Stimulated activated CD8-positive, alpha-beta memory T cell treated with anti-CD3 and anti-CD28 coated beads, Interleukin-12 subunit alpha, Interleukin-12 subunit beta, amount 100 ng/mL, for 24 hours (primary cell): ENCODE measurements around the gene ACSF3.

Experiments used
- DNase-seq: peaks from one replicate; pipeline ENCODE4 v3.0.0-alpha.2; 2020; ENCODE audit errors: extremely low read depth

Gene ACSF3

DNA sequence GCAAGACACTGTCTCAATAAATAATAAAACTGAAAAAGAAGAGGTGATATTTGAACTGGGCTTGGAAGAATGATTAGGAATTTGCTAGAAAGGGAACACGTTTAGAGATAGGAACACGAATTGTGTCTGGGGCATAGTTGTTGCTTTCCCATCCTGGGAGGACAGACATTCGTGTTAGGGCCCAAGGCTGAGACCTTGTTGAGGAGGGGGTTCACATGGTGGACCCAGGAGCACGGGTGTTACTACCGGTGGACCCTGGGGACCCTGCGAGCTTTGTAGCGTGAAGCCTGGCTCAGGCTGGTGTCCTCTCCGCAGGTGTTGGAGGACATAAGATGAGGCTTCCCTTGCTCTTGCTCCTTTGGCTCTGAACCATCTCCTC is 1.2 kb downstream of the ACSF3 start:
- no peak for DNase-seq

DNA sequence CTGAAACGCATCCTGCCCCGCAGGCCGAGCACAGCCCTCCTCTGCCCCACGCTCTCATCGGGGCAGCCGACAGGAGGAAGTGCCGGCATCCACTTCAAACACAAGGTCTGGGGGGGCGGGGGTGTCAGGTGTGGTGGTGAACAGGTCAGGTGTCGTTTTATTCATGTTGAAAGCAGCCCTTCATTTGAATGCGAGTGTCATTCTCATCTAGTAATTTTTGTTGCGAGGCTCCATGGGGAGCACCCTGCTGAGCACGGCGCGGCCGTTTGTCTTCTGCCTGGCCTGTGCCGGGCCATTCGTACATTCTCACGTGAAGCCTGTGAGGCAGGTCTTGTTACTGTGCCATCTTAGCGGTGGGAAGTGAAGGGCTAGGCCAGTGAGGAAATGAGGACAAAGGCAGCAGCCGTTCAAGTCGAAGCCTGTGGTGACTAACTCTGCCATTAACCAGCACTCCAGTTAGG is 1.9 kb downstream of the ACSF3 start:
- no peak for DNase-seq

DNA sequence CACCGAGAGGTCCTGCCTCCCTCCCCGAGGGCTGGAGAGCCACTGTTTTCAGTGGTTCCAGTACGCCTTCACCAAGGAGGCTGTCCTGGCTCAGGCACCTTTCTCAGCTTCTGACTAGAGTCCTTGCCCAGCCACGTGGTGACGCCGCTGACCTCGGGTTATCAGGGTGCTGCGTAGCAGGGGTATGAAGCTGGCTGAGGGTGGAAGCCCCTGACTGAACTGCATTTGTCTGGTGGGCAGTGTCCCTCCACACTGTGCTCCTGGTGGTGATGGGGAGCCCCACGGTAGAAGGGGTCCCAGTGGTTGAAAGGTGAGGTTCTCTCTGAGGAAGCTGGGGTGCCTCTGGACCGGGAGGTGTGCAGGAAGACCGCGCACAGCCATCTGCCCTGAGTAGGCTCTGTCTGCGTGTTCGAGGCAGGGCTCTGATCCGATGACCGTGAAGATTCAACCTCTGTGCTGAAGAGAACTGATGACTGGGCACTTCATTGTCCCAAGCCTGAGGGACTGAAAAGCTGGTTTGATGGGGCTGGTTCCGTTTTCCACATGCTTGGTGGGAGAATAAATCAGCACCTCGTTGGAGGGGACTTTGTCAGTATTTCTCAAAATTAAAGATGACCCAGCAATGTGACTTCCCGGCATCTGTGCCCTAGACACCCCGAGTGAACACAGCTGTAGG is 2.5 kb downstream of the ACSF3 start:
- DNase-seq = no peak

DNA sequence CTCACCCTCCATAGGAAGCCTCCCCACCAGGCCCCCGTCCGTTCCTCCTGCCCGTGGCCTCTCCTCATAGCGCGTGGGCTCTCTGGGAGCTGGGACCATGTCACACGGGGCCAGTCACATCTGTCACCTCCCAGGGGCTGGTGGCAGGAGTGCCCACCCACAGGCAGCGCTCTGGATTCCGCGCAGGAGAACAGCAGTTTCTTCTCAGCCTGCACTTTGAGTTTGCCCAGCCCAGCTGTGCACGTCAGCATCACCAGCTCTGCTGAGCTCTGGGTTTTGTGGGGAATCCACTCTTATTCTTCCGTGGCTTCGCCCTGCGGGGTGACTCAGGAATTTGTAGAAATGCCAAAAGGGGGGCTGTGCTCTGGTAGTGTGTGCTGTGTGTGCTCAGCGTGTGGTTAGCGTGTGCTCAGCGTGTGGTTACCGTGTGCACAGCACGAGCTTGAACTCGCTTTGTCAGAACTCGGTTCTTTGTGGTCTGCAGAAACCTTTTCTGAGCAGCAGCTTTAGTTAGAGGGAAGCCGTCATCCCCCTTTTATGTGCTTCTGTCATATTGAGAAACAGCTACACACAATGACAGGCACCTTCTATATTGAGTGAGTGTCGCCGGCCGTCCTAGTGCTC is 3.2 kb downstream of the ACSF3 start:
- peak; percentile 41 for DNase-seq

DNA sequence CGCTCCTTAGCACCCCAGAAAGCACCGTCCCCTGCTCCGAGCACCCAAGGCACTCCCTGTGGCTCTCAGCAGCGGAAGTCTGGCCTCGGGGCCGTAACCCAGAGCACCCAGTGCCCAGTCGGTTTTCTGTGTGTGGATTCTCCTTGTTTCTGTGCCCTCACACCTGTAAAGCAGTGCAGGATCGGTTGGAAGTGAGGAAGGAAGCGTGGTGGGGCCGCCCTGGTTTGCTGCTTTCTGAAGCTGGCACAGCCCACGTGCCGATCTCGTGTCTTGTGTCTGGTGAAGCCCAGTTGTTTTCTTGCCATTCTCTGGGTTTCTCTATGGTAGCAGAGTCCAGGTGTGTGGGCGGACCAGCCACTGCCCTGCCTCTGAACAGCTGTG is 3.7 kb downstream of the ACSF3 start:
- DNase-seq = no peak

DNA sequence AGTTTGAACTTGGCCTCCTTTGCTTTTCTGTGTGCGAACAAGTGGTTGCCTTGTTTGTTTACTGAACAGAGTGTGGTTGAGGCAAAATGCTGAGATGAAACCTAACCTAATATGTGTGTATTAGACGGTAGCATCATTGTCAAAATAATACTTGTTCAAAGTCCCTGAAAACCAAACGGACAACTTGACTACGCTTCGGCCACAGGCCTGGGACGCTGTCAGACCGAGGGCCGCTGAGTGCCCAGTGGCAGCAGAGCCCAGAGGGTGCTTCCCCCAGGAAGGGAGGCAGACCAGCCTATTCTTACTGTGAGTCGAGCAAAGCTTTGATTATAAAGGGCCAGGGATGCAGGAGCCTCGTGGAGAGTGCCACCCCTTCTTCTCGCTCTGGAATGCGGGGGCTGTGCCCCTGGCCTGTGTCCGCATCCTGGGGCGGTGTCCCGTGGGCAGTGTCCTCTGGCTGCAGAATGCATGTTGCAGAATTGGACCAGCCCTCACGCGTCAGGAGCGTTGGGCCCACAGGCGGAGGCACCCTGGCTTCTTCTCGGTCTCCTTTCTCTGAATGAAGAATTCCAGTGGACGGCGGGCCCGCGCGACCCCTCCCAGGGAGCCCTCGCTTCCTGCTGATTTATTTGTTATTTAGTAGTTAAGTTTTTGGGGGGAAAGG is 5.2 kb downstream of the ACSF3 start:
- DNase-seq = no peak

DNA sequence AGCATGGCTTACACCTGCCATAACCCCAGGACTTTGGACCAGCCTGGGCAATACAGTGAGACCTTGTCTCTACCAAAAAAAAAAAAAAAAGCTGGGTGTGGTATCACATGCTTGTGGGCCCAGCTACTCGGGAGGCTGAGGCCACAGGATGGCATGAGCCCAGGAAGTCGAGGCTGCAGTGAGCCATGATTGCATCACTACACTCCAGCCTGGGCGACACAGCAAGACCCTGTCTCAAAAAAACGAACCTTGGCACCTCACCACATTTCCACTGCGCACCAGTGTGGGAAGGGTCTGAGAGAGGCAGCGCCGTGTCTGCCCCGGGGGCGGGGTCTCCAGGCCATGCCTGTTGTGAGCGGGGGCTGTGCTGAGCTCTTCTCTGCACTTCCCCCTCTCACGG is 6.3 kb downstream of the ACSF3 start:
- no peak for DNase-seq

DNA sequence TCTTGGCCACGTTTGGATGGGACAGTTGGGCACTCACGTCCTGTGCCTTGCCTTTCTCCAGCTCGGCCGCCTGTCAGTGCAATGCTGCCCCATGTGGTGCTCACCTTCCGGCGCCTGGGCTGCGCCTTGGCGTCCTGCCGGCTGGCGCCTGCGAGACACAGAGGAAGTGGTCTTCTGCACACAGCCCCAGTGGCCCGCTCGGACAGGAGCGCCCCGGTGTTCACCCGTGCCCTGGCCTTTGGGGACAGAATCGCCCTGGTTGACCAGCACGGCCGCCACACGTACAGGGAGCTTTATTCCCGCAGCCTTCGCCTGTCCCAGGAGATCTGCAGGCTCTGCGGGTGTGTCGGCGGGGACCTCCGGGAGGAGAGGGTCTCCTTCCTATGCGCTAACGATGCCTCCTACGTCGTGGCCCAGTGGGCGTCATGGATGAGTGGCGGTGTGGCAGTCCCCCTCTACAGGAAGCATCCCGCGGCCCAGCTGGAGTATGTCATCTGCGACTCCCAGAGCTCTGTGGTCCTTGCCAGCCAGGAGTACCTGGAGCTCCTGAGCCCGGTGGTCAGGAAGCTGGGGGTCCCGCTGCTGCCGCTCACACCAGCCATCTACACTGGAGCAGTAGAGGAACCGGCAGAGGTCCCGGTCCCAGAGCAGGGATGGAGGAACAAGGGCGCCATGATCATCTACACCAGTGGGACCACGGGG is 7.1 kb downstream of the ACSF3 start:
- DNase-seq = no peak

DNA sequence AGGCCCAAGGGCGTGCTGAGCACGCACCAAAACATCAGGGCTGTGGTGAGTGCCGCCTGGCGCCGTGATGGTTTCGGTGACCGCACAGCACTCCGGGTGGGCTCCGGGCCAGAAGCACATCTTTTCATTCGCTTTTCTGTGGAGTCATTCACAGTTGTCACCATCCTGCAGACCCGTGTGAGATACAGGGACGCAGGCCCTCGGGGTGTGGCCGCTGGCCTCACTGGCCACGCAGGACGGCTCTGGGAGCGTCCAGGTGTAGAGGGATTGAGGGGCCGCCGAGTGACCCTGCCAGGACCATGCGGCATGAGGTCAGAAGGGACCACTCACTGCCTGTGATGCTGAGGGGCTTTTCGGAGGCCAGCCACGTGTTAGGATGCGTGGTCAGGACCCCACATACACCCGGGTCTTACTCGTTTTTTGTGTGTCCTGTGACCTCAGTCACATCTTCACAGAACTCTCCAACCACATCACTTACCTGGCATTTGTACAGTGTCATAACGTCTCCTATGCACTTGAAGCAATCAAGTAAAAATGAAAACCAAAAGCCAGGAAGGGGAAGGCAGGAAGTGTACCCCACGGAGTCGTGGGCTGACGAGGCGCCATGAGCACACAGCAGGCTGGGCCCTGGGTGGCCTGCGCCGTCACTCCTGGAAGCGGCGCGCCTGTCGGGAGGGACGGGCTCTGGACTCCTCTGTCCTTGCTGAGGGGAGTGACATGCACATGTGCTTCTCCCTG is 7.8 kb downstream of the ACSF3 start:
- DNase-seq = no peak

DNA sequence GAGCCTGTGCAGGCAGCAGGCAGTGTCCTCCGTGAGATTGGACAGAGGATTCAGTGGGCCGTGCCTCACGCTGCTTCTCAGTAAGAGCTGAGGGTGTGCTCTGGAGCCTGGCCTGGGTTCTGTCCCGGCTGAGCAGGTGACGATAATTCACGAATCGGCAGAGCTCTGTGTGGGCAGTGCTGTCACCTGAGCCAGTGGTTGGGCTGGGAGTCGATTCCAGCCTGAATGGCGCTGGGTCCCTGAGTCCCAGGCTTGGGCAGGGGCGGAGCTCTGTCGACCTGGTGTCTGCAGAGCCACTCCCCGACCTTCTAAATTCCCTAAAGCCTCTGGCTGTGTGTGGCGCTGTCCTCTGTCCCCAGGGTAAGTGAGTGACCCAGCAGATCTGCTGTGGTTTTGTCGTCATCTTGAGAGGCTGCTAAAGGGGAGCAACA is 8.4 kb downstream of the ACSF3 start:
- DNase-seq = no peak

DNA sequence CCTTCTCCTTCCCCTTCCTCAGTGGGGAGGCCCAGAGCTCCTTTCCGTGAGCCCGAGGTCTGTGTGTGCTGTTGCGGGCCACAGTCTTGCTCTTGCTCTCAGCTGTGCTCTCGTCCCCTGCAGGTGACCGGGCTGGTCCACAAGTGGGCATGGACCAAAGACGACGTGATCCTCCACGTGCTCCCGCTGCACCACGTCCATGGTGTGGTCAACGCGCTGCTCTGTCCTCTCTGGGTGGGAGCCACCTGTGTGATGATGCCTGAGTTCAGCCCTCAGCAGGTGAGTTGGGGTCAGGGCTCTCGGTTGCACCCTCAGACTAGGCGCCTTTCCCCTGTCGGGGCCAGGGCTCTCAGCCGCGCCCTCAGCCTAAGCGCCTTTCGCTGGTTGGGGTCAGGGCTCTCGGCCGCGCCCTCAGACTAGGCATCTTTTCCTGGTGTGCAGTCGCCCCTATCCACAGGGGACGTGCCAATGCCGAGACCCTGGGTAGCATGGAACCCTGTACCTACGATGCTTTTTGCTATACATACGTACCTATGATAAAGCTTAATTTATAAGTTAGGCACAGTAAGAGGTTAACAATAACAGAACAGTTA is 8.9 kb downstream of the ACSF3 start:
- DNase-seq = no peak

DNA sequence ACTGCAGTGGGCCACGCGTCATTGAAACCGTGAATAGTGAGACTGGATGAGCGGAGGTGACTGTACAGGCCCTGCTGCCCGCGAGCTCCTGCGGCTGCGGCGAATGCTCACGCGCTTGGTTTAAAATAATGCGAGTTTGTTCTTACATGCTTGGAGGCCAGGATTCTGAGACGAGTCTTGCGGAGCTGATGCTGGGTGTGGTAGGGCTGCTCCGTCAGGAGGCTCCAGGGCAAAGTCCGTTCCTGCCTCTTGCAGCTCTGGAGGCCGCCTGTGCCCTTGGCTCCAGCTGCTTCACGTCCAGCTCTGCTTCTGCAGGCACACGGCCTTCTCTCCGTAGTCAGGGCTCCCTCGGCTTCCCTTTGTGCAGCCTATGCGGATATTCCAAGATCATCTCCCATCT is 9.5 kb downstream of the ACSF3 start:
- no peak for DNase-seq

DNA sequence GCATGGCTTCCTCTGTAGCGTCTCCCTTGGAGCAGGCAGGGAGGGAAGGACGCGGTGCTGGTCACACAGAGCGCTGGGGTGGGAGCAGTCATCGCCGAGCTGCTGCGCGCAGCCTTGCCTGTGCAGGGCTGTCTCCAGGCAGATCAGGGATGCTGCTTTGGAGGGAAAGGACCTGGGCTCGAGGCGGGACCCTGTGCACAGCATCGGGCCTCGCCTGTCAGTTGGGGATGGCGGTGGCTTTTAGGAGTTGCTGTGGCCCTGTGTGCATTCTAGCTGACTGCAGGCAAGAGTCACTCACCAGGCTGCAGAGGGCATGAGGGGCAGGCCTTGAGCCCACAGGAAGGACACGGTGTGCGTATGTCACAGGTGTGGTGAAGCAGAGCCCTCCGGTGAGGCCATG is 10.1 kb downstream of the ACSF3 start:
- DNase-seq = no peak

DNA sequence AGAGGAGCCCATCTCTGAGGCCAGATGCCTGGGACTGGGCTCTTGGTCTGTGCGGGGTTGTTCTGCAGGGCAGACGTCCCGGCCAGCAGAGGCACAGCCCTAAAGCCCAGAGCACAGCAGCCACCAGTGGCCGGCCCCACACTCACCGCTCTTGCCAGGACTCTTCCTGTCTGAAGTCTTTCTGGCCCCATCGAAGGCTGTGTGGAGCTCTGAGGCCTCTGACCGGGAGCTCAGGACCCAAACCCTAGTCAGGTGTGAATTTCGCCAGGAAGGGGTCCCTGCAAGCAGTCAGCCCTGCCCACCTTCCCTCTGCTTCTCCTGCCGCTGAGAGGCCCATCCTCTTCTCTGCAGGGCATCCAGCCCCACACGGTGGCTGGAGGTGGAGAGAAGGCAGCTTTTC is 10.7 kb downstream of the ACSF3 start:
- no peak for DNase-seq

DNA sequence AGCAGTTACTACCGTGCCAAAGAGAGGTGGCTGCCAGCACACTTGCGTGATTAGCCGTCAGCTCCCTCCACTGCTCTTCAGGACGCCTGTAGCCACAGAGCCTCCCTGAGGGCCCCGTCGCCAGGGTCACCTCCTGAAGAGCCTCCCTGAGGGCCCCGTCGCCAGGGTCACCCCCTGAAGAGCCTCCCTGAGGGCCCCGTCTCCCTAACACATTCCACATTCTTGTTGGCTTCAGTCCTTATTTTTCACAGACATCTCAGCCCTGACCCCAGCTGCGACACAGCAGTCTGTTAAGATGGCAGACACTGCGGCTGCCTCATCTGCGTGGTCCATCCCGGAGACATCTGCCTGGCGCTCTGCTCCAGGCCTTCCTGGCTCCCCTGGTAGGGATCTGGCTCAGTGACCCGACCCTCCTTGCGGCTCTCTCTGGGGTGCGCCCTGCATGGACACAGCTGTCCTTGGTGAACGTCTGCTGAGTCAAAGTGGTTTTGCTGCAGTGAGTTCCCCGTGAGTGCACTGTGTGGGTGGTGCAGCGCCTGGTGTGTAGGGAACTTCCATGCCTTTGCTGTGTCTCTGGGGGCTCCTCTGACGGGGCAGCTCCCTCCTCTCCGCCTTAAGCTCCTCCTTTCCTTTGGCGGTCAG is 11.4 kb downstream of the ACSF3 start:
- no peak for DNase-seq

DNA sequence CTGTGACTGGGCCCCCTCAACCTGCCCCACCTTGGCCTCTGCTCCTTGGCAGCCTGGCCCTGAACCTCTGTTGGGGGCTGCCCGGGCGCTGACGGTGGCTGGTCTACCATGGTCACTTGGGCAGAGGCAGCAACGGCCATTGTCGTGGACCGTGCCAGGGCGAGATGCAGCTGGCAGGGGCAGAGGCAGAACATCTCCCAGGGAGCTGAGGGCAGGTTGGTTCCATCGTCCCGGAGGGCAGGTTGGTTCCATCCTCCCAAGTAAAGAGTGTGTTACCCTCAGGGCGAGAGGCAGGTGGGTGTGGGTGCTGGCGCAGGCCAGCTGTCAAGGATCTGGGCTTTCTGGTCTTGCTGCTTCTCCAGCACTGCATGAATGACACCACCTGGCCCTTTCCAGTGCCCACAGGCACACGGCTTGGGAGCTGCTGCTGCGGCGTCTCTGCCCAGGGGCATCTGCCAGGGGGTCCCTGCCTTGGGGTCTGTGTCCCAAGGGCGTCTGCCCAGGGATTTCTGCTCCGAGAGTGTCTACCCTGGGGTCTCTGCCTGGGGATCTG is 12.0 kb downstream of the ACSF3 start:
- DNase-seq = no peak

DNA sequence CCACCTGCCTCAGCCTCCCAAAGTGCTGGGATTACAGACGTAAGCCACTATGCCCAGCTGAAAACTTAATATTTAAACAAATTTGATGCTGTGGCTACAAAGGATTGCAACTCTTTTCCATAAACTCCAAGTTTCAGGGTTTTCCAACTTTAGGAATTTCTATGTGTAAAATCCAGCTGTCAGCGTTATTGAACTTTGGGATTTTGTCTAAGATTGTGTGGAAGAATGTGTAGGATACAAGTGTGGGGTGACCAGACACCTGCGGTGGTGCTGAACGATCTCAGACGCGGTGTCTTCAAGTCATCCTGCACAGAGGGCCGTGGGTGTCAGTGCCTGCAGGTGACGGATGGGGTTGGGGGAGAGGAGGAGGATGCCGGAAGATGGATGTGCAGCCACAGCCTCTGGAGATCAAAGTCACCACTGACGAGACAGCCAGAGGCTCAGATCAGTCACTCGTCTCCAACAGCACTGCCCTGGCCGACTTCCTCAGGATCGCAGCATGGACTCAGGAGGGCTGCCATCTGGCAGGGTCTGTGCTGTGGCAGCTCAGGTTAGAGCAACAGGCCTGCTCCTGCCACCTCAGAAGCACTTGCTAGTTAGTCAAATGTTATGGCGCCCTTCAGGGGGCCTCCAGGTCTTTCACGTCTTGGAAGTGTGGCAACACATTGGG is 13.0 kb downstream of the ACSF3 start:
- DNase-seq = no peak

DNA sequence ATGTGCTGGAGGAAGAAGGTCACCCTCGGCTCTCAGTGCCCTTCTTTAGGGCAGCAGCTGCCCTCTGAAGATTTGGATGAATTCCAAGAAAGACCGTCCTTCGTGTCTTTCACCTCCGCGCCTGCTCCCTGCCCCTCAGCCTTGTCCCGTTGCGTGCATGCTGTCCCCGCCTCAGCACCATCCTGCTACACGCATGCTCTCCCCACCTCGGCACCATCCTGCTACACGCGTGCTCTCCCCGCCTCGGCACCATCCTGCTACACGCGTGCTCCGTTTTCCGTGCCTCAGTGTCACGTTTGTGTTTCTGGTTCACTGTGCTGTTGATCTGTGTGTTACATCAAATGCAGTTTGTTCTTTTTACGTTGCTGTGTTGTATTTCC is 13.5 kb downstream of the ACSF3 start:
- no peak for DNase-seq

DNA sequence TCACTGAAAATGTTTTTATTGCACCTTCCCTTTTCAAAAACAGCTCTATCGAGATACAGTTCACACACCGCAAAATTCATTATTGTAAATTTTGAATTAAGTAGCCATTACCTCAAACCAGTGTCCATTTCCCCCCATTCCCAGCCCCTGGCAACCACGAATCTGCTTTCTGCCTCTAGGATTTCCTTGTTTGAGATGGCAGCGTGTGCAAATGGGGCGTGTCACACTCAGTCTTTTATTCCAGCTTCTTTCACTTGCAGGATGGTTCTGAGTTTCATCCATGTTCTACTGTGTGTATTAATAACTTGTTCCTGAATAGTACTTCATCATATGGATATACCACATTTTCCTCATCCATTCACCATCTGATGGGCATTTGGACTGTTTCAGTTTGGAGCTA is 14.8 kb downstream of the ACSF3 start:
- DNase-seq = no peak

DNA sequence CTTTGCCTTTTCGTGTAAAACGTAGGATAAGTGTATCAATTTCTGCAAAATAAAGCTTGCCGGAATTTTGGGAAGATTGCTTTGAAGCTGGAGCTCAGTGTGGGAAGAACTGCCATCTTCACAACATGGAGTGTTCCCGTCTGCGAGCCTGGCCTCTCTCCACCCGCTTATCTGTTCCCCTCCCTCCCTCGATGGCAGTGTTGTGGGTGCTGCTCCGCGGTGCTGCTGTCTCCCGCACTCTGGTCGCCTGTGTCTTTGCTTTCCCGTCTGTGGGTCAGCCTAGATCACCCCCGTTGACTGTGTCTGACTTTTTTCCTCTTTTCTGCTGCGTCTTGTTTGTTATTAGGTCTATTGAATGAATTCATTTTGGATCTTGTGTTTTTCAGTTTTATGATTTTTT is 17.0 kb downstream of the ACSF3 start:
- DNase-seq = no peak
